ENCODE results near the gene HNRNPLL. TPM values are rescaled to one million over a fixed set of nuclear protein-coding genes. Genes with fewer than 3 reads are reported as not detected.

The HNRNPLL gene
- total RNA-seq, 1 experiment from 2014 or later: 73.8 TPM

- peak overlapping the region; percentile 93 for H3K4me3 ChIP-seq (ENCODE audit: low read depth, low read length, poor library complexity, severe bottlenecking)
- TF ChIP-seq CTCF (conservative IDR thresholded peaks at IDR 0.05; ENCODE audit: low read depth, low read length) (no peak), EZH2 (IDR thresholded peaks at IDR 0.05; ENCODE audit: borderline replicate concordance, low read depth, low read length, poor library complexity, severe bottlenecking) (no peak)
- H3K9me3 ChIP-seq (ENCODE audit: low read depth, low read length, poor library complexity, severe bottlenecking): no peaks in the 10 kb centered on the region
- H3K4me1 ChIP-seq (ENCODE audit: insufficient read depth, low read length, poor library complexity, severe bottlenecking): peaks cover 35% of the 10 kb centered on the region
- ChIA-PET POLR2A (ENCODE audit: low non-redundant PET) (interaction anchor here (0.6 to 1.1 kb wide), 2 partner anchors 65 to 150 kb away, joined by 3 to 6 read pairs; no protein-coding TSS in a partner anchor), CTCF (interaction anchor here (0.5 to 0.9 kb wide), 3 partner anchors 20 to 125 kb away, joined by 3 read pairs; no protein-coding TSS in a partner anchor)
- no peaks in the 10 kb centered on the region for H3K27me3 ChIP-seq (replicated peaks; ENCODE audit: insufficient read depth, low read depth, low read length, poor library complexity)
- DNase-seq (ENCODE audit: low spot score): peak; percentile 40
- peak overlapping the region; percentile 96 for H3K27ac ChIP-seq (ENCODE audit: low read depth, low read length, poor library complexity, severe bottlenecking)
- no peaks in the 10 kb centered on the region for H3K36me3 ChIP-seq (ENCODE audit: insufficient read depth, low read length, poor library complexity, severe bottlenecking)
- BruUV-seq (replicated peaks): no TSS peak
- intact Hi-C loops (cut with micrococcal nuclease; ENCODE audit: unreplicated experiment): loop anchor here (5.0 kb wide), 2 partner anchors 59 to 136 kb away; no protein-coding TSS in a partner anchor
These were observed 1.1 kb downstream of the HNRNPLL start for GRCh38 chr2:38601463-38602135.

- Histone ChIP-seq H3K9me3 (ENCODE audit: low read depth, low read length, poor library complexity, severe bottlenecking) (no peaks in the 10 kb centered on the region), H3K27ac (ENCODE audit: low read depth, low read length, poor library complexity, severe bottlenecking) (peak overlapping the region; percentile 96), H3K27me3 (replicated peaks; ENCODE audit: insufficient read depth, low read depth, low read length, poor library complexity) (no peaks in the 10 kb centered on the region), H3K36me3 (ENCODE audit: insufficient read depth, low read length, poor library complexity, severe bottlenecking) (no peaks in the 10 kb centered on the region), H3K4me3 (ENCODE audit: low read depth, low read length, poor library complexity, severe bottlenecking) (peak overlapping the region; percentile 93), H3K4me1 (ENCODE audit: insufficient read depth, low read length, poor library complexity, severe bottlenecking) (peaks cover 39% of the 10 kb centered on the region)
- intact Hi-C loops (cut with micrococcal nuclease; ENCODE audit: unreplicated experiment): loop anchor here (5.0 kb wide), 2 partner anchors 59 to 136 kb away; no protein-coding TSS in a partner anchor
- POLR2A ChIA-PET (ENCODE audit: low non-redundant PET): interaction anchor here (1.1 kb wide), 1 partner anchor 150 kb away, joined by 6 read pairs; no protein-coding TSS in a partner anchor
- no peak for TF ChIP-seq EZH2 (IDR thresholded peaks at IDR 0.05; ENCODE audit: borderline replicate concordance, low read depth, low read length, poor library complexity, severe bottlenecking)
- no peak for TF ChIP-seq CTCF (conservative IDR thresholded peaks at IDR 0.05; ENCODE audit: low read depth, low read length)
- BruUV-seq (replicated peaks): TSS peak; percentile 47
- DNase-seq (ENCODE audit: low spot score): no peak
- CTCF ChIA-PET: interaction anchor here (0.6 kb wide), 1 partner anchor 105 kb away, joined by 3 read pairs; no protein-coding TSS in a partner anchor
These were observed 1.7 kb downstream of the HNRNPLL start for GRCh38 chr2:38600921-38601455.

- peak; percentile 22 for DNase-seq (ENCODE audit: low spot score)
- intact Hi-C loops (cut with micrococcal nuclease; ENCODE audit: unreplicated experiment): loop anchor here (5.0 kb wide), 2 partner anchors 58 to 137 kb away; no protein-coding TSS in a partner anchor
These were observed 2.4 kb downstream of the HNRNPLL start for GRCh38 chr2:38600242-38600891.

More at GRCh38 chr2:38600242-38600891, 2.4 kb downstream of the HNRNPLL start:
- Histone ChIP-seq H3K27ac (ENCODE audit: low read depth, low read length, poor library complexity, severe bottlenecking) (peak overlapping the region; percentile 96), H3K27me3 (replicated peaks; ENCODE audit: insufficient read depth, low read depth, low read length, poor library complexity) (no peaks in the 10 kb centered on the region), H3K36me3 (ENCODE audit: insufficient read depth, low read length, poor library complexity, severe bottlenecking) (no peaks in the 10 kb centered on the region), H3K4me1 (ENCODE audit: insufficient read depth, low read length, poor library complexity, severe bottlenecking) (peaks cover 39% of the 10 kb centered on the region), H3K9me3 (ENCODE audit: low read depth, low read length, poor library complexity, severe bottlenecking) (no peaks in the 10 kb centered on the region), H3K4me3 (ENCODE audit: low read depth, low read length, poor library complexity, severe bottlenecking) (peak overlapping the region; percentile 93)
- TF ChIP-seq EZH2 (IDR thresholded peaks at IDR 0.05; ENCODE audit: borderline replicate concordance, low read depth, low read length, poor library complexity, severe bottlenecking) (no peak), CTCF (conservative IDR thresholded peaks at IDR 0.05; ENCODE audit: low read depth, low read length) (no peak)
- ChIA-PET POLR2A (ENCODE audit: low non-redundant PET) (no interaction called here), CTCF (no interaction called here)
- no TSS peak for BruUV-seq (replicated peaks)
